ENCODE data around the gene HSPB6. TPM values are rescaled to one million over a fixed set of nuclear protein-coding genes. Genes with fewer than 3 reads are reported as not detected.
"Not testable (repeated sequence)": the region's sequence is repeated elsewhere in the genome, so short reads cannot be mapped to it uniquely, and the experiment has no call there.

HSPB6 gene
- total RNA-seq, 1 donor from 2014 or later = 3.2 TPM

- DNase-seq (ENCODE audit: extremely low read depth, low read depth, low spot score) = no peak
Measured at GRCh38 chr19:35732540-35733179, 24.2 kb downstream of the HSPB6 start.

GRCh38 chr19:35731779-35732405 lies 24.9 kb downstream of the HSPB6 start:
- DNase-seq (ENCODE audit: extremely low read depth, low read depth, low spot score) = no peak

GRCh38 chr19:35731353-35731752 lies 25.5 kb downstream of the HSPB6 start:
- no peak for DNase-seq (ENCODE audit: extremely low read depth, low read depth, low spot score)

- DNase-seq (ENCODE audit: extremely low read depth, low read depth, low spot score) = no peak
Measured at GRCh38 chr19:35730326-35730725, 26.5 kb downstream of the HSPB6 start.

- no peak for DNase-seq (ENCODE audit: extremely low read depth, low read depth, low spot score)
Measured at GRCh38 chr19:35729763-35730162, 27.1 kb downstream of the HSPB6 start.

GRCh38 chr19:35729021-35729420 lies 27.8 kb downstream of the HSPB6 start:
- no peak for DNase-seq (ENCODE audit: extremely low read depth, low read depth, low spot score)

GRCh38 chr19:35727956-35728706 lies 28.7 kb downstream of the HSPB6 start:
- DNase-seq (ENCODE audit: extremely low read depth, low read depth, low spot score) = no peak

- DNase-seq (ENCODE audit: extremely low read depth, low read depth, low spot score) = no peak
Measured at GRCh38 chr19:35727053-35727955, 29.5 kb downstream of the HSPB6 start.

- no peak for DNase-seq (ENCODE audit: extremely low read depth, low read depth, low spot score)
Measured at GRCh38 chr19:35725216-35725861, 31.5 kb downstream of the HSPB6 start.

GRCh38 chr19:35724560-35724959 lies 32.3 kb downstream of the HSPB6 start:
- no peak for DNase-seq (ENCODE audit: extremely low read depth, low read depth, low spot score)

- not testable (repeated sequence) for DNase-seq (ENCODE audit: extremely low read depth, low read depth, low spot score)
Measured at GRCh38 chr19:35724132-35724531, 32.7 kb downstream of the HSPB6 start.

GRCh38 chr19:35723671-35724070 lies 33.2 kb downstream of the HSPB6 start:
- DNase-seq (ENCODE audit: extremely low read depth, low read depth, low spot score) = no peak

GRCh38 chr19:35722897-35723296 lies 33.9 kb downstream of the HSPB6 start:
- DNase-seq (ENCODE audit: extremely low read depth, low read depth, low spot score) = no peak

- no peak for DNase-seq (ENCODE audit: extremely low read depth, low read depth, low spot score)
Measured at GRCh38 chr19:35722461-35722860, 34.4 kb downstream of the HSPB6 start.

GRCh38 chr19:35721374-35721773 lies 35.5 kb downstream of the HSPB6 start:
- no peak for DNase-seq (ENCODE audit: extremely low read depth, low read depth, low spot score)

GRCh38 chr19:35720648-35721047 lies 36.2 kb downstream of the HSPB6 start:
- DNase-seq (ENCODE audit: extremely low read depth, low read depth, low spot score) = no peak

- DNase-seq (ENCODE audit: extremely low read depth, low read depth, low spot score) = no peak
Measured at GRCh38 chr19:35720163-35720524, 36.7 kb downstream of the HSPB6 start.

- DNase-seq (ENCODE audit: extremely low read depth, low read depth, low spot score) = no peak
Measured at GRCh38 chr19:35719402-35720162, 37.2 kb downstream of the HSPB6 start.

GRCh38 chr19:35718345-35719041 lies 38.3 kb downstream of the HSPB6 start:
- no peak for DNase-seq (ENCODE audit: extremely low read depth, low read depth, low spot score)

All from glomerular endothelial cell (primary cell).